Hepatocyte (in vitro differentiated cells): Measurements from ENCODE around the gene FSHR.

Experiments
- CTCF ChIP-seq: fragments of 200-600 bp; sonication (generic); IDR thresholded peaks from 2 replicates; pipeline ENCODE4 v1.5.1; 2016; ENCODE audit warnings: antibody characterized with exemption, mild to moderate bottlenecking; ENCODE audit not compliant: poor library complexity
- EZH2 ChIP-seq: fragments of 200-600 bp; sonication (generic); IDR thresholded peaks from 2 replicates; pipeline ENCODE4 v1.6.1; 2016; ENCODE audit warnings: antibody characterized with exemption, mild to moderate bottlenecking, borderline replicate concordance

DNA sequence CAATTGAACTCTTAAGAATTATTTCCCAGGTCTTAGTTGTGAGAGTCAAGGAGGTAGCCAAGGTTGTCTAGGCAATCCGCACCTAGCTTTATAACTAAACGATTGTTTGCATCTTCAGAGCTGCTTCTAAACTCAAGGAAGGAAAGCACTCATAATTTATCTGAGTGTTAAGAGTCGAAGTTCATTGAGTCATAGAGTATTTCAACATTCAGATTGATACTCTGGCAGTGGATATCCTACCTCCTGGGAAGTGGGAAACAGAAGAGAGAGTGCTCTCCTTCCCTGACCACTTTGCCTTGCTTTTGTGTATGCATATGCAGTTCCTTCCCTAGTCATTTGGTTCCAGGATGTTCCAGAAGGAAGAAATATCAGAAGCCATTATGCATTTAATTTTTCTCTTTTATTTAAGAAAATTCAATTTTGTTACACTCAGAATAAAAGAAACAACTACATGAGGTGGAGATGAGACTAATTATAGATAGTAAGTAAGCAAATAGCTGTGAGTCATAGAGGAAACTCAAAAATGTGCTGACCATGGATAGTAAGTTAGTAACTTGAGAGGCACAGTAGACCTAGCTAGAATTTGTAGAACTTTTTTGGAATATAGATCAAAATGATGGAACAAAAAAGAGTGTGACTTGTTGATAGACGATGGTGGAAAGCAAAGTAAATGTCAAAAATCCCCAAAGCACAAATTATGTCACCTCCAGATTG is 35.4 kb upstream of the FSHR start:
- TF ChIP-seq EZH2 (no peak), CTCF (no peak)
